Posterior cingulate gyrus (tissue), 11 donors: ENCODE results near the gene PTH1R.
"Not testable (repeated sequence)": the region's sequence is repeated elsewhere in the genome, so short reads cannot be mapped to it uniquely, and the experiment has no call there.

ENCODE experiments used
- DNase-seq, 10 donors: peaks; one replicate each; pipeline versions ENCODE4 v3.0.0 to v3.0.0-alpha.2; 2020 to 2021; ENCODE audit warnings: mixed read lengths in 3 of 10
- intact Hi-C: fragments of 100-400 bp; cut with DNase I; formaldehyde crosslinking; loops from one replicate; pipeline ENCODE4 v1.15.1; 2023

The PTH1R gene

DNA sequence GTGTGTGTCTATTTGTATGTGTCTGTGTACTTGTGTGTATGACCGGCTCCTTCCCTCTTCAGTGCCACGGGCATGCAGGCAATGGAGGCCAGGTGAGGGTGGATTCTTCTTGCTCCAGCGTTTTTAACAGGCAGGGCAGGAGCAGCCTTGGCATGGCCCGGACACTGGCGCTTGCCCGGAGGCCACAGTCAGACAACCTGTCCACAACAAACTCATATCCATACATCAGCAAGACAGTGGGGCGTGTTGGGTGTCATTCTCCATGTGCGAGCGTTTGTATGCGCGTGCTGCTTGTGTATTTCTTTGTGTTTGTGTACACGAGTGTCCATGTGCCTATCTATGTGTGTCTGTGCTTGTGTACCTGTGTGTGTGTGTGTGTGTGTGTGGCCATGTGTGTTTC, 29.8 kb downstream of the PTH1R start:
- peak in 3 of 10 donors; percentile 1 to 82 (median 58) for DNase-seq
- intact Hi-C loops, result no loop called here

DNA sequence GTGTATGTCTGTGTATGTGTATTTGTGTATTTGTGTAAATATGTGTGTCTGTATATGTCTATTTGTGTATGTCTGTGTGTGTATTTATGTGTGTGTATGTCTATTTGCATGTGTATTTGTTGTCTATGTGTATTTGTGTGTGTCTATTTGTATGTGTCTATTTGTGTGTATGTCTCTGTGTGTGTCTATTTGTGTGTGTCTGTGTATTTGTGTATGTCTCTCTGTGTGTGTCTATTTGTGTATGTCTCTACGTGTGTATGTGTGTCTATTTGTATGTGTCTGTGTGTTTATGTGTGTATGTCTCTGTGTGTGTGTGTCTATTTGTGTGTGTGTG, 30.4 kb downstream of the PTH1R start:
- no peak for DNase-seq
- intact Hi-C loops, result no loop called here

GRCh38 chr3:46908294-46908985, 30.9 kb downstream of the PTH1R start:
- intact Hi-C loops, result no loop called here
- peak in 3 of 10 donors; percentile 26 to 83 (median 77) for DNase-seq

GRCh38 chr3:46908986-46909534, 31.5 kb downstream of the PTH1R start:
- DNase-seq, result no peak
- intact Hi-C loops, result loop anchor here (1.0 kb wide), 2 partner anchors 43 to 204 kb away; no protein-coding TSS in a partner anchor

DNA sequence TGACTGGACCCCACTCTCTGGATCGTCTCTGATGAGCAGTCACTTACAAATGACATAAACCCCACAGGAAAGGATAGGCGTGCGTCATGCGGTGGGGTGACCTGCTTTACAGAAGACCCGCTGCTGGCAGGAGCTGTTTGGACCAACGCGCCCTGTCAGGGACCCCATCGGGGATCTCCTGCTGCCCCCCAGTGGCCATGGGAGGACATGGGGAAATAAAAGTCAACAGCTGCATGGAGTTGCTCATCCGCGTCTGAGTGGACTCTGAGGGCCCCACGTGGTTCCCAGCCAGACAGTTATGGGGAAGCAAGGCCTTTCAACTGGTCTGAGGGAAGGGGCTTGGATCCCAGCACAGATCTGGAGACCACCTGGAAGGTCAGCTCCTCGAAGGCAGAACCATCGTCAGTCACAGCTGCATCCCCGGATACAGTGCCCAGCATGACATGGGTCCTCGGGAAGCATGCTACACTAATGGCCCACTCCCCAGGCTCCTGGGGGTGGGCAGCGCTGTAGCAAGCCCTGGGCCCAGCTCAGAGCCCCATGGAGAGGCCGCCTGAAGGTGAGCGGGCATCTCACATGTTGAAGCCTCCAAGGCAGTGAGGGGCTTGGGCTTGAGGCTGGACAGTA, 32.1 kb downstream of the PTH1R start:
- peak; percentile 78 to 98 (median 89) for DNase-seq
- intact Hi-C loops, result loop anchor here (1.0 kb wide), 2 partner anchors 43 to 204 kb away; no protein-coding TSS in a partner anchor

GRCh38 chr3:46910166-46910760, 32.7 kb downstream of the PTH1R start:
- peak in 3 of 10 donors; percentile 6 to 80 (median 53) for DNase-seq
- intact Hi-C loops, result no loop called here

DNA sequence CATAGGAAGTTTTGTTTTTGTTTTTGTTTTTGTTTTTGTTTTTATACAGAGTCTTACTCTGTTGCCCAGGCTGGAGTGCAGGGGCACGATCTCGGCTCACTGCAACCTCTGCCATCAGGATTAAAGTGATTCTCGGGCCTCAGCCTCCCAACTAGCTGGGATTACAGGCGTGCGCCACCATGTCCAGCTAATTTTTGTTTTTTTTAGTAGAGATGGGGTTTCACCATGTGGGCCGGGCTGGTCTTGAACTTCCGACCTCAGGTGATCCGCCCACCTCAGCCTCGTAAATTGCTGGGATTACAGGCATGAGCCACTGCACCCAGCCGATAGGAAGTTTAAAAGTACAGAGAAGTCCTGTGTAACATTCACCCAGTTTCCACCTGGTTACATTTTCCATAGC, 33.4 kb downstream of the PTH1R start:
- peak in 3 of 10 donors; percentile 1 to 21 (median 18) for DNase-seq
- intact Hi-C loops, result not testable (repeated sequence)

- peak in 3 of 10 donors; percentile 2 to 31 (median 27) for DNase-seq
- intact Hi-C loops, result no loop called here
Measured at GRCh38 chr3:46912986-46913385, 35.5 kb downstream of the PTH1R start.

DNA sequence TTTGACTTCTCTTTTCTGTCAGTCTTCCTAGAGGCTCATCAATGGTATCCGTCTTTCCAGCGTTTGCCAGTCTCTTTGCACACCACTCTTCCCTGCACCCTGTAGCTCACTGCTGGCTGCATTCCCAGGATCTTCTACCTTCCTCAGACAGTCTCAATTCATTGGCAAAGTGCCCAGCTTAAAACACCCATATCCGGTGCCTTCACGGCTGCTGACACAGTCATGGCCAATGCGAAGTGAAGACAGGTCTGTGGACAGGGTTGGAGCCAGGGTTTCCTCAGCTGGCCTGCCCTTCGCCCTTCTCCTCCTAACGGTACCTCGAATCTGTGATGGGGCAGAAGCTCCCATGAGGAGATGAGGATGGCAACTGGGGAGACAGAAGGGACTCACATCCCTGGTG, 36.1 kb downstream of the PTH1R start:
- DNase-seq, result peak in 3 of 10 donors; percentile 12 to 74 (median 31)

DNA sequence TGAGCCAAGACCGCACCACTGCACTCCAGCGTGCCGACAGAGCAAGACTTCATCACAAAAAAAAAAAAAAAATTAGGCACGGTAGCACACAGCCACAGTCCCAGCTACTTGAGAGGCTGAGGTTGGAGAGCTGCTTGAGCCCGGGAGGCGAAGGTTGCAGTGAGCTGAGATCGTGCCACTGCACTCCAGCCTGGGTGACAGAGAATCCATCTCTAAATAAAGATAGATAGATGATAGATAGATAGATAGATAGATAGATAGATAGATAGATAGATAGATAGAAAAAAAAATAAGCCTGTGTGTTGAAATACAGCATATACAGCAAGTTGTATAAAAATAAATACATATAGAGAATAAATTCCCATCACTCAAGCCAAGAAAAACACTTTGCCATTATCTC, 37.3 kb downstream of the PTH1R start:
- intact Hi-C loops, result no loop called here
- peak in 2 of 10 donors; percentile 2 to 62 for DNase-seq

More for the DNA sequence above, 36.1 kb downstream of the PTH1R start:
- intact Hi-C loops, result no loop called here

- intact Hi-C loops, result no loop called here
- peak in 3 of 10 donors; percentile 1 to 24 (median 17) for DNase-seq
Measured at GRCh38 chr3:46915297-46915822, 37.8 kb downstream of the PTH1R start.

DNA sequence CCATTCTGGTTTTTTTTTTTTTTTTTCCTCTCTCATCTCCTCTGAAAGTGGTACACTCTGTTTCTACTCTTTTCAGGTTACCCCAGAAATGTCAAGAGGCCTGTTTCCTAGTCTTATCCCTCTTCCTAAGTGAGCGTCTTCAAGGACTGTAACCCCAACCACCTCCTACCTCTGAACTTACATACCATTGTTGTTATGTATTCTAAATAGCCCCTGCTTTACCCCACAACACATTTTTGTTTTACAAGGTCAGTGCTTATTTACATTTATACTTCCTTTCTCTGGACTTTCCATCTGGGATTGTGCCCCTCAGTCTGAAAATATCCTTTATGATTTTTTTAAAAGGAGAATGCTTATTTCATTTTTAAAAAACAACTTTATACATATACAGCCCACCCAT, 38.8 kb downstream of the PTH1R start:
- DNase-seq, result no peak
- intact Hi-C loops, result no loop called here

DNA sequence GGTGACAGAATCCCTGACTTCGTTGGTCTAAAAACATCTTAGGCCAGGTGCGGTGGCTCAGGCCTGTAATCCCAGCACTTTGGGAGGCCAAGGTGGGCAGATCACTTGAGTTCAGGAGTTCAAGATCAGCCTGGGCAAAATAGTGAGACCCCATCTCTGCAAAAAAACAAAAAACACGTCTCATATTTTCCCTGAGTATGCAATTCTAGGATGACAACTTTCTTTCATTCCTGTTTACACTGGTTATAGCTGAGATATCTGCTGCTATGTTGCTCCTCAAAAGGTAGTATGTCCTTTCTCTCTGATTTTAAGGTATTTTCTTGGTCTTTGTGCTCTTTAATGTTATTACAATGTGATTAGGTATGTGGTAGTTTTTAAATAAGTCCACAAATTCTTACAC, 39.3 kb downstream of the PTH1R start:
- DNase-seq, result peak in 1 of 10 donors; percentile 1
- intact Hi-C loops, result no loop called here

DNA sequence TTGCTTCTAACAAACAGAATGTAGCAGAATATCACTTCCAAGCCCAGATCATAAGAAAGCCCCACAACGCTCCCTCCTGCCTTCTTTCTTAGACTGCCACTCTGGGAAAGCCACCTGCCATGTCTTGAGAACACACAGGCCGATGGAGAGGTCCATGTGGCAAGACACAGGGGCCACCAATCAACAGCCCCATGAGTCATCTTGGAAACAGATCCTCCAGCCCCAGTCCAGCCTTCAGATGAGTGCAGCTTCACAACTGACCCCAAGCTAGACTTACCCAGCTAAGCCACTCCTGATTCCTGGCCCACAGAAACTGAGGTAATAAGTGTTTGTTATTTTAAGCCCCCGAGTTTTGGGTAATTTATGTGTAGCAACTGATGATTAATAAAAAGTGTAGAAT, 39.7 kb downstream of the PTH1R start:
- intact Hi-C loops, result no loop called here
- DNase-seq, result peak in 1 of 10 donors; percentile 26

DNA sequence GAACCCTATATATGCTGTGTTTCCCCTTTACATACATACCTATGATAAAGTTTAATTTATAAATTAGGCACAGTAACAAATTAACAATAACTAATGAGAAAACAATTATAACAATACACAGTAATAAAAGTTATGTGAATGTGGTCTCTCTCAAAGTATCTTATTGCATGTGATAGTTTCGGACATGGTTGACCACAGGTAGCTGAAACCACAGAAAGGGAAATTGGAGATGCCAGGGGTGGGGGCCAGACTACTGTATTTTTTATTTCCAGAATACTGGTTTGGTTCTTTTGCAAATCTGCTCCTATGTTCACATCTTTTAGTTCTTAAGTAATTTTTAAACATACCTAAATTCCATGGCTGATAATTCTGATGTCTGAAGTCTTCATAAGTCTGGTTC, 40.7 kb downstream of the PTH1R start:
- intact Hi-C loops, result no loop called here
- DNase-seq, result no peak

GRCh38 chr3:46918634-46919033, 41.1 kb downstream of the PTH1R start:
- peak in 2 of 10 donors; percentile 20 for DNase-seq
- intact Hi-C loops, result no loop called here

DNA sequence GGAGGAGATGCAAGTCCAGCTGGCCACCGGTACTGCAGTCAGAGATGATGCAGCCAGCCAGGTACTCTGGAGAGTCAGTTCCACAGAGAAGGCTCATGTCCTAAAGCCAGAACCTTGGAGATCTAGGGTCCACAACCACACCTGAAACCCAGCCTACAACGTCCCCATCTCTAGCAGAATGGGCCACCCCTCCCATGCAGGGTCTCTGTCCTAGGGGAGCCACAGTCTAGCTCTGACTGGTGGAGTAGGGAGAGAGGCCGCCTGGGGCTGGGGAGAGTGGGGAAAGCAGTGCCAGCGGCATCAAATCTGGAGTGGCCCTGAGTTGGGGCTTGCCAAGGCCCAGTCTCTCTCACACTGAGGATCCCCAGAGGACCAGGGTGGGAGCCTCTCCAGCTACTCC, 43.5 kb downstream of the PTH1R start:
- intact Hi-C loops, result no loop called here
- DNase-seq, result peak in 2 of 10 donors; percentile 34 to 59

- DNase-seq, result peak in 3 of 10 donors; percentile 39 to 73 (median 62)
- intact Hi-C loops, result no loop called here
Measured at GRCh38 chr3:46921871-46922271, 44.4 kb downstream of the PTH1R start.

DNA sequence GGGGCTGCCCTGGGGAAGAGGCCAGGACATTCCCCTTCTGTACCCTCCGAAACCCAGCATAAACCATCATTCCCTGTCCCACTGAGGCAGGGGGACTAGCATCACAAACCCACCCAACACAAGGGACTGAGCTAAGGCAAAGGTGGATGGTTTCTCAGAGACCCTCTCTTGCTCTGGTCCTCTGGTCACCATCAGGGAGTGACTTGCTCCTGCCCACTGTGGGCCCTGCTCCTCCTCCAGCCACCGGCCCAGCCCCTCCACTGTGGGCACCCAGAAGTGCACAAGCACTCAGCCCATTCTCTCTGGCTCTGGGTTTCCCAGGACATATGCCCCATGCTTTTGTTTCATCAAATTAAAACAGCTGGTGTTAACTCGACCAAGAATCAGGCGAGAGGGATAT, 44.9 kb downstream of the PTH1R start:
- intact Hi-C loops, result no loop called here
- peak in 3 of 10 donors; percentile 5 to 56 (median 46) for DNase-seq

- intact Hi-C loops, result no loop called here
- peak in 3 of 10 donors; percentile 7 to 82 (median 77) for DNase-seq
Measured at GRCh38 chr3:46922871-46923558, 45.5 kb downstream of the PTH1R start.
